Measurements from ENCODE around the gene CNTNAP2. TPM values are rescaled to one million over a fixed set of nuclear protein-coding genes. Genes with fewer than 3 reads are reported as not detected.

Gene CNTNAP2
- total RNA-seq, 1 experiment from 2014 or later, result 42.5 TPM

DNA sequence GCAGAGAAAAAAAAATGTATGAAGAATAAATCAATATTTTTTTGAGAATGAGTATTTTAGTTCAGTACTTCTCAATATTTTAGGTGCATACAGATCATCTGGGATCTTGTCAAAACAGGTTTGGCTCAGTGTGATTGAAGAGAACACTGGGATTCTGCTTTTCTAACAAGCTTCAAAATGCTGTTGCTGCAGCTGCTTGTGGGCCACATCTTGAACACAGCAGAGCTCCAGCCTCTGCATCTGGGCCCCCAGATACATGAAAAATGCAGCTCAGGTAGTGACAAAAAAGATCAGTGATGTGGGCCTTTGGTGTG, 1296.9 kb downstream of the CNTNAP2 start:
- H3K36me3 Mint-ChIP-seq (ENCODE audit: insufficient read depth, unreplicated experiment), result peaks cover 8% of the 10 kb centered on the region
- H3K27ac Mint-ChIP-seq (ENCODE audit: unreplicated experiment), result peak overlapping the region; percentile 73
- TF ChIP-seq, protein P1, sequence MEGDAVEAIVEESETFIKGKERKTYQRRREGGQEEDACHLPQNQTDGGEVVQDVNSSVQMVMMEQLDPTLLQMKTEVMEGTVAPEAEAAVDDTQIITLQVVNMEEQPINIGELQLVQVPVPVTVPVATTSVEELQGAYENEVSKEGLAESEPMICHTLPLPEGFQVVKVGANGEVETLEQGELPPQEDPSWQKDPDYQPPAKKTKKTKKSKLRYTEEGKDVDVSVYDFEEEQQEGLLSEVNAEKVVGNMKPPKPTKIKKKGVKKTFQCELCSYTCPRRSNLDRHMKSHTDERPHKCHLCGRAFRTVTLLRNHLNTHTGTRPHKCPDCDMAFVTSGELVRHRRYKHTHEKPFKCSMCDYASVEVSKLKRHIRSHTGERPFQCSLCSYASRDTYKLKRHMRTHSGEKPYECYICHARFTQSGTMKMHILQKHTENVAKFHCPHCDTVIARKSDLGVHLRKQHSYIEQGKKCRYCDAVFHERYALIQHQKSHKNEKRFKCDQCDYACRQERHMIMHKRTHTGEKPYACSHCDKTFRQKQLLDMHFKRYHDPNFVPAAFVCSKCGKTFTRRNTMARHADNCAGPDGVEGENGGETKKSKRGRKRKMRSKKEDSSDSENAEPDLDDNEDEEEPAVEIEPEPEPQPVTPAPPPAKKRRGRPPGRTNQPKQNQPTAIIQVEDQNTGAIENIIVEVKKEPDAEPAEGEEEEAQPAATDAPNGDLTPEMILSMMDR (IDR thresholded peaks at IDR 0.05; ENCODE audit: insufficient read depth in 1 of 2, low read depth in 1 of 2, low read length in 1 of 2, severe bottlenecking in 1 of 2, unreplicated experiment in 1 of 2), result no peak
- peaks cover 15% of the 10 kb centered on the region for H3K4me1 Mint-ChIP-seq (ENCODE audit: low read depth, unreplicated experiment)
- POLR2A ChIA-PET, result no interaction called here
- H3K9me3 ChIP-seq, result no peaks in the 10 kb centered on the region
- no peaks in the 10 kb centered on the region for H3K27me3 Mint-ChIP-seq (ENCODE audit: insufficient read depth, unreplicated experiment)
- peak overlapping the region; percentile 45 for H3K4me3 Mint-ChIP-seq (ENCODE audit: unreplicated experiment)
- DNase-seq, result no peak
- H3K4me1 ChIP-seq, result peaks cover 27% of the 10 kb centered on the region
- H3K4me3 ChIP-seq (ENCODE audit: low read depth, low read length), result no peak overlapping the region
- H3K27me3 ChIP-seq (replicated peaks; ENCODE audit: control insufficient read depth, insufficient read depth, low read length), result no peaks in the 10 kb centered on the region
- intact Hi-C loops (cut with micrococcal nuclease; ENCODE audit: unreplicated experiment), result loop anchor here (1.0 kb wide), 3 partner anchors 10 to 475 kb away; no protein-coding TSS in a partner anchor
- H3K9me3 Mint-ChIP-seq (ENCODE audit: unreplicated experiment), result peaks cover 33% of the 10 kb centered on the region
- BruUV-seq (replicated peaks), result no TSS peak
- no peaks in the 10 kb centered on the region; the same call in 1 of the 2 replicates for H3K36me3 ChIP-seq (ENCODE audit: control insufficient read depth, insufficient read depth, low read length)
- CTCF ChIA-PET, result interaction anchor here (1.1 kb wide), 1 partner anchor 18 kb away, joined by 3 read pairs; no protein-coding TSS in a partner anchor

DNA sequence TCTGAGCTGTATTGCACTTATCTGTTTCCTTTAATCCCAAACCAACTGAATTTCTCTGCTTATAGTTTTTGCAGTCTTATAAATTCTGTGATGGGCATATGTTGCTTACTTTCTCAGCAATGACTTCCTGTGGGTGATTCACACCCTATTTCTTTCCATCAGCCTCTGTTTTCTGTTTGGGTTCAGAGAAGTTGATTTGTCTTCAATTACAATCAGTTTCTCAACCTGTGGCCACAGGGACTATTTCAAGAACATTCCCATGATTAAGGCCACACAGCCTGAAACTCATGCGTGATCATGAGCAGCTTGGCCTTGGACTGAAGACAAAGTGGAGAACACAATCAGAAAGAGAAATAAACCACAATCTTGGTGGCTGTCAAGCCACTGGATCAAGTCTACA, 1299.4 kb downstream of the CNTNAP2 start:
- Histone ChIP-seq H3K4me1 (peaks cover 27% of the 10 kb centered on the region), H3K9me3 (no peaks in the 10 kb centered on the region), H3K36me3 (ENCODE audit: control insufficient read depth, insufficient read depth, low read length) (no peaks in the 10 kb centered on the region; the same call in 1 of the 2 replicates), H3K4me3 (ENCODE audit: low read depth, low read length) (no peak overlapping the region), H3K27me3 (replicated peaks; ENCODE audit: control insufficient read depth, insufficient read depth, low read length) (no peaks in the 10 kb centered on the region)
- CTCF ChIA-PET, result no interaction called here
- no peaks in the 10 kb centered on the region for H3K27me3 Mint-ChIP-seq (ENCODE audit: insufficient read depth, unreplicated experiment)
- intact Hi-C loops (cut with micrococcal nuclease; ENCODE audit: unreplicated experiment), result no loop called here
- no peak overlapping the region for H3K4me3 Mint-ChIP-seq (ENCODE audit: unreplicated experiment)
- TF ChIP-seq, protein P1 (IDR thresholded peaks at IDR 0.05; ENCODE audit: insufficient read depth in 1 of 2, low read depth in 1 of 2, low read length in 1 of 2, severe bottlenecking in 1 of 2, unreplicated experiment in 1 of 2), result no peak
- peaks cover 8% of the 10 kb centered on the region for H3K36me3 Mint-ChIP-seq (ENCODE audit: insufficient read depth, unreplicated experiment)
- H3K4me1 Mint-ChIP-seq (ENCODE audit: low read depth, unreplicated experiment), result peaks cover 15% of the 10 kb centered on the region
- DNase-seq, result no peak
- POLR2A ChIA-PET, result no interaction called here
- no TSS peak for BruUV-seq (replicated peaks)
- H3K27ac Mint-ChIP-seq (ENCODE audit: unreplicated experiment), result no peak overlapping the region
- H3K9me3 Mint-ChIP-seq (ENCODE audit: unreplicated experiment), result peaks cover 11% of the 10 kb centered on the region

DNA sequence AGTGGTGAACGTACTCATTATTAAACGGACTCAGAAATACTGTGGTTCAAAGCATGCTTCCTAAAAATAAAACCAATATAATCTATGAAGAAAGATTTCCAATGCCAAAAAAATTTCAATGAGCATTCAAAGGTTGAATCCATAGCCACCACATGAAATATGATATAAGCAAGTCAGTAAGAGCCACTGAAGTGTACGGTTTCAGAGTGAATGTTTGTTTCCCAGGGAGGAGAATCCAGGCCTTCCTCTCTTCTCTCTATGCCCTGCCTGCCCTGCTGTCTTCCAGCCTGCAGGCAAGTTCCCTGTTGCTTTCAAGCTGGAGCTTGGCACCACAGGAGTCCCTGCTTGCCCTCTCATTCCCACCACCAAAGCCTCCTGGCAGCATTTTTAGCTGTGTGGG, 1302.4 kb downstream of the CNTNAP2 start:
- peaks cover 1% of the 10 kb centered on the region for H3K4me1 ChIP-seq
- TF ChIP-seq, protein P1 (IDR thresholded peaks at IDR 0.05; ENCODE audit: insufficient read depth in 1 of 2, low read depth in 1 of 2, low read length in 1 of 2, severe bottlenecking in 1 of 2, unreplicated experiment in 1 of 2), result no peak
- H3K4me1 Mint-ChIP-seq (ENCODE audit: low read depth, unreplicated experiment), result no peaks in the 10 kb centered on the region
- BruUV-seq (replicated peaks), result no TSS peak
- peaks cover 11% of the 10 kb centered on the region for H3K9me3 Mint-ChIP-seq (ENCODE audit: unreplicated experiment)
- no peak overlapping the region for H3K4me3 Mint-ChIP-seq (ENCODE audit: unreplicated experiment)
- no peaks in the 10 kb centered on the region for H3K36me3 Mint-ChIP-seq (ENCODE audit: insufficient read depth, unreplicated experiment)
- H3K27me3 Mint-ChIP-seq (ENCODE audit: insufficient read depth, unreplicated experiment), result no peaks in the 10 kb centered on the region
- intact Hi-C loops (cut with micrococcal nuclease; ENCODE audit: unreplicated experiment), result no loop called here
- H3K4me3 ChIP-seq (ENCODE audit: low read depth, low read length), result no peak overlapping the region
- no peak overlapping the region for H3K27ac Mint-ChIP-seq (ENCODE audit: unreplicated experiment)
- no peaks in the 10 kb centered on the region; the same call in 1 of the 2 replicates for H3K36me3 ChIP-seq (ENCODE audit: control insufficient read depth, insufficient read depth, low read length)
- ChIA-PET POLR2A (no interaction called here), CTCF (no interaction called here)
- no peaks in the 10 kb centered on the region for H3K27me3 ChIP-seq (replicated peaks; ENCODE audit: control insufficient read depth, insufficient read depth, low read length)
- DNase-seq, result no peak
- H3K9me3 ChIP-seq, result no peaks in the 10 kb centered on the region

Measured in Caco-2 (cell line).